NB4 (cell line): ENCODE data around the gene DRD3.

Experiments used
- MYC ChIP-seq: IDR thresholded peaks from 2 replicates; pipeline ENCODE4 v1.6.1; 2011; ENCODE audit warnings: low read depth, low read length
- POLR2A ChIP-seq: IDR thresholded peaks from 2 replicates; pipeline ENCODE4 v1.6.1; 2011; ENCODE audit warnings: mild to moderate bottlenecking; ENCODE audit not compliant: insufficient read length; ENCODE audit errors: extremely low read depth
- TF ChIP-seq, protein P1 (sequence below): IDR thresholded peaks from one replicate; pipeline ENCODE4 v1.5.1; 2012; ENCODE audit warnings: low read depth, low read length

DNA sequence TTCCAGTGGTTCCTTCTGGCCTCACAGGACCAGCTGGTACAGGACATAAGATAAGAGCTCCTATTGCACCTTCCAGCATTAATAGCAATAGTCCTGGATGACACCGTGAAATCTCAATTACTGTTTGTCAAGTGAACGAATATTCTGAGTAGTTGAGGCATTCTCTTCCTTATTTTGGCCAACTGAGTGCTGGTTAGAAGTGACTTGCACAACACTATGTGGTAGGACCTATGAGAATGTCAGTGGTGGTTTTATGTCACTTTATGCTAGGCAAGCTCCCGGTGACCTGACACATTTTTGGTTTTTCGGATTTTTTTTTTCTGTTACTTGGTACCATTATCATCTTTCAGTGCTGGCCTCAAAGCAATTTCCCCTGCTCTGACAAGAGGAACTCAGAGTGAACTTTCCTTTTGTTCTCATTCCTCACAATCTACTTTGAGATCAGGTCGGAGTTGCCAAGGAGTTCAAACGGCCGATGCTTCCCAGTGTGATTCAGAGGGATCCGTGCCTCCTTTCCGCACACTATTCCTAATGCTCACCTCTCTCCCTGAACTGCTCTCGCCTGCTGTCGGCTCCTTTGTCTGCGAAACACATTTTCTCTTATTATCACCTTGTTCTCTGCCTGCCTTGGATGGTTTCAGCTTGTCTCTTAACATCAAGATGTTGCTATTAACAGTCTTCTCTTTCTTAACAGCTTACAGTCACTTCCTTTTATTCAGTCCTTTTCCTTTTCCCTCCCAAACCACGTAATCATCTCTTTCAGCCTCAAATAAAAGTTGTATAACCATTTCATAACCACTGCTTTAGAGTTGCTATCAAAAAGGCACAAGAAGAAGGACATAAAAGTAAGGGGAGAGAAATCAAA, 86.5 kb downstream of the DRD3 start:
- TF ChIP-seq, protein P1, sequence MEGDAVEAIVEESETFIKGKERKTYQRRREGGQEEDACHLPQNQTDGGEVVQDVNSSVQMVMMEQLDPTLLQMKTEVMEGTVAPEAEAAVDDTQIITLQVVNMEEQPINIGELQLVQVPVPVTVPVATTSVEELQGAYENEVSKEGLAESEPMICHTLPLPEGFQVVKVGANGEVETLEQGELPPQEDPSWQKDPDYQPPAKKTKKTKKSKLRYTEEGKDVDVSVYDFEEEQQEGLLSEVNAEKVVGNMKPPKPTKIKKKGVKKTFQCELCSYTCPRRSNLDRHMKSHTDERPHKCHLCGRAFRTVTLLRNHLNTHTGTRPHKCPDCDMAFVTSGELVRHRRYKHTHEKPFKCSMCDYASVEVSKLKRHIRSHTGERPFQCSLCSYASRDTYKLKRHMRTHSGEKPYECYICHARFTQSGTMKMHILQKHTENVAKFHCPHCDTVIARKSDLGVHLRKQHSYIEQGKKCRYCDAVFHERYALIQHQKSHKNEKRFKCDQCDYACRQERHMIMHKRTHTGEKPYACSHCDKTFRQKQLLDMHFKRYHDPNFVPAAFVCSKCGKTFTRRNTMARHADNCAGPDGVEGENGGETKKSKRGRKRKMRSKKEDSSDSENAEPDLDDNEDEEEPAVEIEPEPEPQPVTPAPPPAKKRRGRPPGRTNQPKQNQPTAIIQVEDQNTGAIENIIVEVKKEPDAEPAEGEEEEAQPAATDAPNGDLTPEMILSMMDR = no peak
- no peak for TF ChIP-seq POLR2A
- TF ChIP-seq MYC = no peak
